Measurements from ENCODE around the gene FOXE3. TPM values are rescaled to one million over a fixed set of nuclear protein-coding genes. Genes with fewer than 3 reads are reported as not detected.
"Not testable (repeated sequence)": the region's sequence is repeated elsewhere in the genome, so short reads cannot be mapped to it uniquely, and the experiment has no call there.

The FOXE3 gene
- total RNA-seq, 1 experiment from 2014 or later: 0.15 TPM

- Histone ChIP-seq H3K9ac (ENCODE audit: extremely low read depth, insufficient read length, low read length) (no peak overlapping the region), H3K27ac (ENCODE audit: insufficient read length, low read depth, low read length) (no peak overlapping the region), H3K27me3 (ENCODE audit: insufficient read depth, low read length) (peaks cover 5% of the 10 kb centered on the region; the same call in 1 of the 2 replicates), H2AK5ac (ENCODE audit: insufficient read length, low read length) (no peak overlapping the region), H4K8ac (replicated peaks; ENCODE audit: insufficient read length, low read depth, low read length) (no peak overlapping the region), H3K23ac (ENCODE audit: insufficient read length, low read depth, low read length) (no peak overlapping the region), H3K56ac (ENCODE audit: insufficient read length, low read depth, low read length) (no peak overlapping the region), H2BK120ac (ENCODE audit: low read depth, low read length, poor library complexity, severe bottlenecking) (no peak overlapping the region), H3K4ac (ENCODE audit: low read depth, low read length) (no peak overlapping the region), H3K79me1 (ENCODE audit: insufficient read depth, low read depth, low read length, poor library complexity, severe bottlenecking) (no peaks in the 10 kb centered on the region), H3K23me2 (ENCODE audit: insufficient read length, low read depth, low read length, poor library complexity, severe bottlenecking) (no peaks in the 10 kb centered on the region), H4K5ac (ENCODE audit: insufficient read length, low read depth, low read length) (no peak overlapping the region), H3K4me2 (ENCODE audit: insufficient read depth, insufficient read length, low read length) (no peak overlapping the region), H4K20me1 (ENCODE audit: control insufficient read depth, insufficient read depth, insufficient read length) (no peaks in the 10 kb centered on the region), H3K79me2 (ENCODE audit: insufficient read depth, low read length) (no peaks in the 10 kb centered on the region), H2BK12ac (ENCODE audit: insufficient read length, low read depth, low read length) (no peak overlapping the region), H4K91ac (ENCODE audit: insufficient read length, low read depth, low read length) (no peak overlapping the region), H3K14ac (ENCODE audit: insufficient read depth, low read length) (no peak overlapping the region), H2BK5ac (ENCODE audit: insufficient read length, low read length) (no peak overlapping the region), H2BK15ac (ENCODE audit: low read depth, low read length) (no peak overlapping the region), H3K18ac (ENCODE audit: insufficient read length, low read depth, low read length) (no peak overlapping the region), H3K4me1 (ENCODE audit: insufficient read depth, low read length) (peaks cover 11% of the 10 kb centered on the region; the same call in 1 of the 2 replicates), H3T11ph (ENCODE audit: low read length) (no peak overlapping the region), H2AFZ (ENCODE audit: low read length) (no peak overlapping the region), H2BK20ac (ENCODE audit: low read depth, low read length, poor library complexity, severe bottlenecking) (no peak overlapping the region), H3K9me3 (ENCODE audit: control insufficient read depth, low read depth, low read length) (no peaks in the 10 kb centered on the region)
- H3K27ac Mint-ChIP-seq: no peak overlapping the region
- H3K36me3 Mint-ChIP-seq (ENCODE audit: insufficient read depth in 1 of 3, low read depth in 3 of 3): no peaks in the 10 kb centered on the region; a peak in 1 of 7 replicates
- TF ChIP-seq, protein P1, sequence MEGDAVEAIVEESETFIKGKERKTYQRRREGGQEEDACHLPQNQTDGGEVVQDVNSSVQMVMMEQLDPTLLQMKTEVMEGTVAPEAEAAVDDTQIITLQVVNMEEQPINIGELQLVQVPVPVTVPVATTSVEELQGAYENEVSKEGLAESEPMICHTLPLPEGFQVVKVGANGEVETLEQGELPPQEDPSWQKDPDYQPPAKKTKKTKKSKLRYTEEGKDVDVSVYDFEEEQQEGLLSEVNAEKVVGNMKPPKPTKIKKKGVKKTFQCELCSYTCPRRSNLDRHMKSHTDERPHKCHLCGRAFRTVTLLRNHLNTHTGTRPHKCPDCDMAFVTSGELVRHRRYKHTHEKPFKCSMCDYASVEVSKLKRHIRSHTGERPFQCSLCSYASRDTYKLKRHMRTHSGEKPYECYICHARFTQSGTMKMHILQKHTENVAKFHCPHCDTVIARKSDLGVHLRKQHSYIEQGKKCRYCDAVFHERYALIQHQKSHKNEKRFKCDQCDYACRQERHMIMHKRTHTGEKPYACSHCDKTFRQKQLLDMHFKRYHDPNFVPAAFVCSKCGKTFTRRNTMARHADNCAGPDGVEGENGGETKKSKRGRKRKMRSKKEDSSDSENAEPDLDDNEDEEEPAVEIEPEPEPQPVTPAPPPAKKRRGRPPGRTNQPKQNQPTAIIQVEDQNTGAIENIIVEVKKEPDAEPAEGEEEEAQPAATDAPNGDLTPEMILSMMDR (conservative IDR thresholded peaks at IDR 0.05): no peak
- H3K4me1 Mint-ChIP-seq: peaks cover 33 to 53% of the 10 kb centered on the region in 2 experiments
- H3K4me3 Mint-ChIP-seq: no peak overlapping the region
- H3K27me3 Mint-ChIP-seq (ENCODE audit: low read depth): peaks cover 64% of the 10 kb centered on the region
- no peak for DNase-seq
- no peaks in the 10 kb centered on the region; a peak in 1 of 5 replicates for H3K9me3 Mint-ChIP-seq
- WGBS (ENCODE audit: extremely low coverage, insufficient read length, low lambda C conversion rate): no CpG with 5 or more reads among the region's 4 CpGs
Observed at GRCh38 chr1:47456250-47456649, 40.2 kb downstream of the FOXE3 start.

GRCh38 chr1:47457547-47457946 is 41.5 kb downstream of the FOXE3 start:
- H3K9me3 Mint-ChIP-seq; H3K23me2 ChIP-seq (ENCODE audit: insufficient read length, low read depth, low read length, poor library complexity, severe bottlenecking); H3K79me2 ChIP-seq (ENCODE audit: insufficient read depth, low read length); H4K91ac ChIP-seq (ENCODE audit: insufficient read length, low read depth, low read length); H3T11ph ChIP-seq (ENCODE audit: low read length); H3K27ac Mint-ChIP-seq; H3K14ac ChIP-seq (ENCODE audit: insufficient read depth, low read length); H3K4ac ChIP-seq (ENCODE audit: low read depth, low read length); H2AFZ ChIP-seq (ENCODE audit: low read length); H2BK120ac ChIP-seq (ENCODE audit: low read depth, low read length, poor library complexity, severe bottlenecking); H3K56ac ChIP-seq (ENCODE audit: insufficient read length, low read depth, low read length); H4K20me1 ChIP-seq (ENCODE audit: control insufficient read depth, insufficient read depth, insufficient read length); H4K8ac ChIP-seq (replicated peaks; ENCODE audit: insufficient read length, low read depth, low read length); H3K9me3 ChIP-seq (ENCODE audit: control insufficient read depth, low read depth, low read length); H4K5ac ChIP-seq (ENCODE audit: insufficient read length, low read depth, low read length); DNase-seq; H3K27ac ChIP-seq (ENCODE audit: insufficient read length, low read depth, low read length); H2BK20ac ChIP-seq (ENCODE audit: low read depth, low read length, poor library complexity, severe bottlenecking); H2BK5ac ChIP-seq (ENCODE audit: insufficient read length, low read length); H2AK5ac ChIP-seq (ENCODE audit: insufficient read length, low read length); H3K36me3 Mint-ChIP-seq (ENCODE audit: insufficient read depth in 1 of 3, low read depth in 3 of 3); H3K4me2 ChIP-seq (ENCODE audit: insufficient read depth, insufficient read length, low read length); H2BK12ac ChIP-seq (ENCODE audit: insufficient read length, low read depth, low read length); H3K4me3 Mint-ChIP-seq; H3K9ac ChIP-seq (ENCODE audit: extremely low read depth, insufficient read length, low read length); H3K18ac ChIP-seq (ENCODE audit: insufficient read length, low read depth, low read length); H3K27me3 ChIP-seq (ENCODE audit: insufficient read depth, low read length); H3K79me1 ChIP-seq (ENCODE audit: insufficient read depth, low read depth, low read length, poor library complexity, severe bottlenecking); H3K23ac ChIP-seq (ENCODE audit: insufficient read length, low read depth, low read length); H2BK15ac ChIP-seq (ENCODE audit: low read depth, low read length): not testable (repeated sequence)
- H3K27me3 Mint-ChIP-seq (ENCODE audit: low read depth): peaks cover 77% of the 10 kb centered on the region
- no CpG with 5 or more reads among the region's 16 CpGs for WGBS (ENCODE audit: extremely low coverage, insufficient read length, low lambda C conversion rate)
- H3K4me1 Mint-ChIP-seq: peaks cover 28 to 42% of the 10 kb centered on the region in 2 experiments
- peaks cover 11% of the 10 kb centered on the region; the same call in 1 of the 2 replicates for H3K4me1 ChIP-seq (ENCODE audit: insufficient read depth, low read length)
